Activated CD4-positive, alpha-beta memory T cell treated with anti-CD3 and anti-CD28 coated beads, Interleukin-2, amount 10 ng/mL, durations not matched to agents 7 days and 5 days (primary cell): ENCODE measurements around the gene BBLN. TPM values are rescaled to one million over a fixed set of nuclear protein-coding genes. Genes with fewer than 3 reads are reported as not detected.

Source experiments
- CTCF ChIA-PET: fragments of 350-600 bp; sonication (Branson Sonifier 250); formaldehyde crosslinking; loops from one replicate; lab custom pipeline; 2021; ENCODE audit warnings: antibody characterized with exemption, inconsistent platforms; lab: Charles Lee
- POLR2A ChIA-PET: fragments of 350-600 bp; sonication (Branson Sonifier 250); formaldehyde crosslinking; loops from one replicate; lab custom pipeline; 2021; ENCODE audit warnings: antibody characterized with exemption; lab: Charles Lee
- DNase-seq: peaks from one replicate; pipeline ENCODE4 v3.0.0-alpha.2; 2020
- H3K27ac Mint-ChIP-seq: one replicate; pipeline ENCODE4 v1.8.0; 2021; ENCODE audit warnings: mild to moderate bottlenecking, mixed read lengths
- H3K27me3 Mint-ChIP-seq: one replicate; pipeline ENCODE4 v1.8.0; 2021; ENCODE audit warnings: mixed read lengths
- H3K36me3 Mint-ChIP-seq: one replicate; pipeline ENCODE4 v1.8.0; 2021; ENCODE audit warnings: low read depth, mixed read lengths
- H3K4me1 Mint-ChIP-seq: one replicate; pipeline ENCODE4 v1.8.0; 2021; ENCODE audit warnings: mixed read lengths
- H3K4me3 Mint-ChIP-seq: one replicate; pipeline ENCODE4 v1.8.0; 2021; ENCODE audit warnings: mild to moderate bottlenecking, mixed read lengths
- H3K9me3 Mint-ChIP-seq: one replicate; pipeline ENCODE4 v1.8.0; 2021; ENCODE audit warnings: mixed read lengths
- total RNA-seq, 2 experiments: library from RNA; stranded (reverse); gene quantifications; one replicate each; pipeline ENCODE4 v1.2.3, GENCODE V29; 2021

The BBLN gene
- total RNA-seq, 2 experiments from 2014 or later: 91.3 to 94.1 TPM

GRCh38 chr9:128193469-128194096 lies 33.5 kb downstream of the BBLN start:
- no peak for DNase-seq
- no peak overlapping the region for H3K27ac Mint-ChIP-seq
- no peak overlapping the region for H3K4me3 Mint-ChIP-seq
- peaks cover 14% of the 10 kb centered on the region for H3K36me3 Mint-ChIP-seq
- CTCF ChIA-PET: interaction anchor here (1.2 to 1.4 kb wide), 2 partner anchors 10 to 33 kb away, joined by 3 read pairs; no protein-coding TSS in a partner anchor
- no peaks in the 10 kb centered on the region for H3K27me3 Mint-ChIP-seq
- no peaks in the 10 kb centered on the region for H3K9me3 Mint-ChIP-seq
- H3K4me1 Mint-ChIP-seq: peaks cover 37% of the 10 kb centered on the region
- POLR2A ChIA-PET: interaction anchor here (1.0 kb wide), 1 partner anchor 33 kb away, joined by 3 read pairs; no protein-coding TSS in a partner anchor

DNA sequence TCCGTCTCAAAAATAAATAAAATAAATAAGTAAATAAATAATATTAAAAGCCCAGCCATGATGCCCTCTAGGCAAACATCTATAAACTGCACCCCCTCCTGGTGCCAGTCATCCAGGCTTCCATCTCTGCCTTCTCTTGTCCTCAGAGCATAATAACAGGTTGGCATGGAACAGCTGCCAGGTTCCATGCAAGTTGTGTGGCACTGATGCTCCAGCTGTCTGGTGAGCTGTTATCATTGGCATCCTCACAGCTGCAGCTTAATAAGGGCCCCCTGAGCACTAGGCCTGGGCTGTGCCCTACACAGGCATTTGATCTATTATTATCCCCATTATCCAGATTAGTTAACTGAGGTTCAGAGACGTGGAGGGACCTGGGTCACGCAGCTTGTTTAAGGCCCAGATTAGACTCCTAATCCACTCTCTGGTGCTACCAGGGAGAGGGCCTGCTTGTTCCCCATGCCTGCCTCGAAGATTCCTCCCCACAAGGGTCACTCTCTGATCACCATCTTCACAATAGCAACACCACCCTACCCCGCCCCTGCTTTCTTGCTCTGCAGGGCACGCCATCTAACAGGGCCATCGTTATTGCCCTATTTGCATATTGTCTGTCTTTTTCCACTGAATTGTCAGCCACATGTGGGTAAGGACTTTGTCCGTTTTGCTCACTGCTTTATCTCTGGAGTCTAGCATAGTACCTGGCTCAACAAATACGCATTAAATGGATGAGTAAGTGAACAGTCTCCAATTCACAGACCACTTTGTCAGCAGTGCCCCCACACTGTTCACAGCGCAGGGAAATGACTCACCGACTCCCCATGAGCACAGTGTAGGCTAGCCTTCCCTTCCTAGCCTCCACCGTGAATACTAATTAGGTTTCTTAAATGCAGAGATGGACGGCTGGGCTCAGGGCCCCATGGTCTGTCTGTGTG lies 41.6 kb downstream of the BBLN start:
- no peak for DNase-seq
- Mint-ChIP-seq H3K9me3 (no peaks in the 10 kb centered on the region), H3K27ac (no peak overlapping the region), H3K4me1 (peaks cover 12% of the 10 kb centered on the region), H3K27me3 (peaks cover 25% of the 10 kb centered on the region), H3K4me3 (no peak overlapping the region), H3K36me3 (no peaks in the 10 kb centered on the region)
- ChIA-PET POLR2A (no interaction called here), CTCF (no interaction called here)

DNA sequence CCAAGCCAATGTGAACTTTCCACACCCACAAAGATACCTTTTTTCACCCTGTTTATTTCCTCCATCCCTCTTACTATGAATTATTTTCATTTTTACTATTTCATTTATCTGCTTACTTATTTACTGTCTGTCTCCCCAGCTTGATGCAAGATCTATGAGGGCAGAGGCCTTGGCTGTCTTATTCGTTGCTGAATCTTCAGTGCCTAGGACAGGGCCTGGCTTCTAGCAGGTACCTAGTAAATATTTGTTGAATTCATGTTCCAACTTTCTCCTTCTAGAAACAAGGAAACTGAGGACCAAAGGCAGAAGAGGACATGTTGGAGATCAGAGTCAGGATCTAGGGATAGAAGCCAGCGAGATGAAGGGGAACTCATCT lies 42.6 kb downstream of the BBLN start:
- Mint-ChIP-seq H3K4me1 (peaks cover 12% of the 10 kb centered on the region), H3K27me3 (peaks cover 30% of the 10 kb centered on the region), H3K9me3 (no peaks in the 10 kb centered on the region), H3K4me3 (peak overlapping the region; percentile 46), H3K27ac (no peak overlapping the region), H3K36me3 (no peaks in the 10 kb centered on the region)
- DNase-seq: no peak
- ChIA-PET CTCF (no interaction called here), POLR2A (no interaction called here)

- no peaks in the 10 kb centered on the region for H3K36me3 Mint-ChIP-seq
Measured at GRCh38 chr9:128203024-128203706, 43.1 kb downstream of the BBLN start, which contains the start of gene DNM1. Gene DNM1, plus strand, starts transcription at chr9:128203379. Its CDS starts 92 bp downstream, at chr9:128203471.

DNA sequence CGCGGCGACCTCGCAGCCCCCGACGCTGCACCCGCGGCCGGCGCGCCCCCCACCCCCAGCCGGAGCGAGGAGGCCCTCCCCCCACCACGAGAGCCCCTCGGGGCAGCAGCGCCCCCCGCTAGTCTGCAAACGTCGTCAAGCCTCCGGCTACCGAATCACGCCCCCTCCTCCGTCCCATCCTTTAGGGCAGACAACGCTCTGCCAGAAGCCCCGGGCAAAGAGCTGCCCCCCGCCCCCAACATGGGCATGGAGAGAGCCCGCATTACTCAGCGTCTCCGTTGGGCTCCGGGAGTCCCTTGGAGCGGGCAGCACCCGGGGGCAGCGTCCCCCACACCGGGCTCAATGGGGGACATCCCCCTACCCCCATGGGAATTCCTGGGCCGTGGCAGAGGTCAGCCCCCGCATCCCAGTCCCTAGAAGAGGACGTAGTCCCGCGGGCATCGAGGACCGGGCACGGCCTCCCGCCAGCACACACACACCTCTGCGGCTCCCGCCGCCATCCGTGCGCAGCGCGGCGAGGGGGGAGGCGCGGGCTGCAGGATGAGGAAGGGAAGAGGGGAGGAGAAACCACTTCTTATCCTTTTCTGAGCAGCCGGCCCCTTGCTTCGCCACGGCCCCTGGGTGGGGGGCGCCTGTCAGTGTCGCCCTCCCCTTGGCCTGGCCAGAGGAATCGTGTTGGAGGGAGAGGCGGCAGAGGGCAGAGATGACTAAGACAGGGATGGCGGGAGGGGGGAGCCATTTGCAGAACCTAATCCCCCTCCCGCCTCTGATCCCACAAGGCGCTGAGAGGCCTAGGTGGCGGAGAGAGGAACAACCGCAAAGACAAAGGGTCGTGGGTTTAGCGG lies 43.9 kb downstream of the BBLN start:
- H3K27me3 Mint-ChIP-seq: peaks cover 35% of the 10 kb centered on the region
- DNase-seq: peak; percentile 24
- ChIA-PET POLR2A (no interaction called here), CTCF (no interaction called here)
- H3K27ac Mint-ChIP-seq: no peak overlapping the region
- no peaks in the 10 kb centered on the region for H3K9me3 Mint-ChIP-seq
- H3K36me3 Mint-ChIP-seq: no peaks in the 10 kb centered on the region
- peaks cover 12% of the 10 kb centered on the region for H3K4me1 Mint-ChIP-seq
- H3K4me3 Mint-ChIP-seq: peak overlapping the region; percentile 44

More at GRCh38 chr9:128203024-128203706, 43.1 kb downstream of the BBLN start, which contains the start of gene DNM1:
- Mint-ChIP-seq H3K4me3 (peak within 1 kb of the TSS; percentile 46), H3K4me1 (peaks cover 12% of the 10 kb centered on the region), H3K27me3 (peaks cover 30% of the 10 kb centered on the region), H3K27ac (peak within 1 kb of the TSS; percentile 37), H3K9me3 (no peaks in the 10 kb centered on the region)
- POLR2A ChIA-PET: no interaction called here
- DNase-seq: peak; percentile 77
- CTCF ChIA-PET: no interaction called here

DNA sequence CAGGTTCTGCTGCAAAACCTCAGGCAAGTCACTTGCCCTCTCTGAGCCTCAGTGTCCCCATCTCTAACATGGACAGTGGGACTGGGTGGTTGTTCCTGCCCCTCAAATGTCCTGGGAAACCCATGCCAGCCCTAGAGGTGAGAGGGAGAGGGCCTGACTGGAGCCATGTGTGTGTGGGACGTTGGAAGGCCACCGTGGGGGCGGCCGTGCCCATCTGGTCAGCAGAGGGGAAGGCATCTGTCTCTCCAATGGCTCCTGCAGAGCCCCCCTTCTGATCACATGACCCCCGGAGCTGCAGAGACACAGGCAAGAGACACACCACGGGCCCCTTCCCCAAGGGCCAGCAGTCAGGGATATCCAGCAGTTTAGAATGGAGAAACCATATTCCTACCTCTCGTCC lies 44.8 kb downstream of the BBLN start:
- Mint-ChIP-seq H3K27me3 (peaks cover 35% of the 10 kb centered on the region), H3K36me3 (no peaks in the 10 kb centered on the region), H3K9me3 (no peaks in the 10 kb centered on the region), H3K4me3 (no peak overlapping the region), H3K4me1 (peaks cover 12% of the 10 kb centered on the region), H3K27ac (no peak overlapping the region)
- CTCF ChIA-PET: no interaction called here
- no peak for DNase-seq
- POLR2A ChIA-PET: no interaction called here

GRCh38 chr9:128205296-128205944 lies 45.4 kb downstream of the BBLN start:
- H3K4me3 Mint-ChIP-seq: no peak overlapping the region
- no peak for DNase-seq
- H3K27me3 Mint-ChIP-seq: peaks cover 36% of the 10 kb centered on the region
- POLR2A ChIA-PET: no interaction called here
- no peak overlapping the region for H3K27ac Mint-ChIP-seq
- H3K4me1 Mint-ChIP-seq: peaks cover 12% of the 10 kb centered on the region
- no peaks in the 10 kb centered on the region for H3K9me3 Mint-ChIP-seq
- CTCF ChIA-PET: interaction anchor here (1.6 kb wide), 1 partner anchor 9 kb away, joined by 3 read pairs; no protein-coding TSS in a partner anchor
- no peaks in the 10 kb centered on the region for H3K36me3 Mint-ChIP-seq

- peaks cover 41% of the 10 kb centered on the region for H3K27me3 Mint-ChIP-seq
- no peaks in the 10 kb centered on the region for H3K9me3 Mint-ChIP-seq
- H3K27ac Mint-ChIP-seq: no peak overlapping the region
- H3K4me3 Mint-ChIP-seq: no peak overlapping the region
- no peaks in the 10 kb centered on the region for H3K36me3 Mint-ChIP-seq
- ChIA-PET POLR2A (interaction anchor here (1.3 to 1.6 kb wide), 2 partner anchors 12 to 16 kb away, joined by 4 read pairs; no protein-coding TSS in a partner anchor), CTCF (interaction anchor here (0.6 to 2.6 kb wide), 3 partner anchors 10 to 89 kb away, joined by 3 to 7 read pairs (median 3); no protein-coding TSS in a partner anchor)
- peaks cover 12% of the 10 kb centered on the region for H3K4me1 Mint-ChIP-seq
- no peak for DNase-seq
Measured at GRCh38 chr9:128206484-128206883, 46.4 kb downstream of the BBLN start.

DNA sequence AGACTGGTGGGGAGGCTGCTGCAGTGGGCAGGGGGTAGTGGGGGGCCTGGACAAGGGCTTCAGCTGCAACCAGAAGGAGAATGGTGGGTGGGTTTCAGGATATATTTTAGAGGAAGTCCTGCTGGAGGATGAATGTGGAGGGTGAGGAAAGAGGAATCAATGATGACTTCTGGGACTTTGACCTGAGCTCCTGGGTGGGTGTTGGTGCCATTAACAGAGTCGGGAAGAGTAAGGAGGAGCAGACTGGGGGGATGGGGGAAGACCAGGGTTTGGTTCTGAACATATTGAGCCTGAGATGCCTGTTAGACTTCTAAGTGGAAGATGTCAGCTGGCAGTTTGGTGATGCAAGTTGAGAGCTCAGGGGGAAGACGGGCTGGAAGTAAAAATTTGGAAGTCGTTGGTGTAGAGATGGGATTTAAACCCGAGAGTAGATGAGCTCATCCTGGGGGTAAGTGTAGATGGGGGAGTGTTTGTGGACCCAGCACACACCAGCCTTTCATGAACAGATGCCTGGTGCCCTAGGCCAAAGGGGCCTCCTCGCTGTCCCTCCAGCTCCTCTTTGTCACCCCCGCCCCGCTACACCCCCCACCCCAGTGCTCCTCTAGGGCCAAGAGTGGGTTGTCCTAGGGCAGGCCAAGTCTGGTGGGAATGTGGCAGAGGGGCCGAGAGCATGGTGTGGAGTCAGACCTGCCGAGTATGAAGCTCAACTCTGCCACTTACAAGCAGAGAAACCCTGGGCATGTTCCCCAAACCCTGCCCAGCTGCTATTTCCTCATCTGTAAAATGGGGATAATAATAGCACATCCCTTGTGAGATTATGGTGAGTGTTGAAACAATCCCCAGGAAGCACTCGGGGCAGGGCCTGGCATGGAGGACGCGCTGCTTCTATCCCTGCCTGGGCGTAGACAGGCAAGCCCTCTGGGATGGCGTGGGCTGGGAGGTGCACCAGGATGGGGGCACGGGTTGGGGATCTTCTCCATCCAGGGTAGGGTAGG lies 47.1 kb downstream of the BBLN start:
- Mint-ChIP-seq H3K4me3 (no peak overlapping the region), H3K36me3 (no peaks in the 10 kb centered on the region), H3K27me3 (peaks cover 49% of the 10 kb centered on the region), H3K27ac (no peak overlapping the region), H3K4me1 (peaks cover 12% of the 10 kb centered on the region), H3K9me3 (no peaks in the 10 kb centered on the region)
- no peak for DNase-seq
- CTCF ChIA-PET: interaction anchor here (0.6 to 2.6 kb wide), 3 partner anchors 11 to 89 kb away, joined by 3 to 7 read pairs (median 3); no protein-coding TSS in a partner anchor
- POLR2A ChIA-PET: interaction anchor here (1.3 to 1.6 kb wide), 2 partner anchors 11 to 17 kb away, joined by 4 read pairs; no protein-coding TSS in a partner anchor

- H3K4me1 Mint-ChIP-seq: peaks cover 6% of the 10 kb centered on the region
- CTCF ChIA-PET: interaction anchor here (2.6 kb wide), 1 partner anchor 10 kb away, joined by 7 read pairs; no protein-coding TSS in a partner anchor
- POLR2A ChIA-PET: no interaction called here
- H3K27ac Mint-ChIP-seq: no peak overlapping the region
- H3K4me3 Mint-ChIP-seq: no peak overlapping the region
- DNase-seq: no peak
- peaks cover 51% of the 10 kb centered on the region for H3K27me3 Mint-ChIP-seq
- no peaks in the 10 kb centered on the region for H3K36me3 Mint-ChIP-seq
- H3K9me3 Mint-ChIP-seq: no peaks in the 10 kb centered on the region
Measured at GRCh38 chr9:128208386-128208785, 48.3 kb downstream of the BBLN start.
